PC-3 (cell line): ENCODE measurements around the gene MAP7D3. TPM values are rescaled to one million over a fixed set of nuclear protein-coding genes. Genes with fewer than 3 reads are reported as not detected.

Experiments
- ATAC-seq: fragments of 200-7000 bp; cut with Tn5 transposase; 2 replicates; pipeline ENCODE4 v1.9.1; 2020; ENCODE audit warnings: mild to moderate bottlenecking, moderate library complexity
- BruUV-seq: library from RNA; stranded (reverse); fragments of 400-500 nt; replicated peaks from 2 replicates; lab custom pipeline; 2021; lab: Mats Ljungman, UMichigan
- CTCF ChIA-PET: fragments of 300-600 bp; sonication (Branson Sonifier 250); formaldehyde crosslinking; loops from one replicate; lab custom pipeline; 2022; ENCODE audit warnings: antibody characterized with exemption; lab: Charles Lee
- POLR2A ChIA-PET: fragments of 300-600 bp; sonication (Branson Sonifier 250); formaldehyde crosslinking; loops from one replicate; lab custom pipeline; 2022; ENCODE audit warnings: antibody characterized with exemption; ENCODE audit not compliant: unreplicated experiment; lab: Charles Lee
- DNase-seq: peaks from one replicate; pipeline ENCODE4 v3.0.0-alpha.2; 2015
- H2AFZ ChIP-seq: fragments of 300-600 bp; sonication (generic); 2 replicates; pipeline ENCODE4 v1.6.0; 2016; ENCODE audit warnings: antibody characterized with exemption, low read length
- H3F3A ChIP-seq: fragments of 300-600 bp; sonication (generic); one replicate; pipeline ENCODE4 v1.6.0; 2017; ENCODE audit warnings: antibody characterized with exemption, low read length, control low read depth, mild to moderate bottlenecking; ENCODE audit not compliant: unreplicated experiment
- H3K27ac ChIP-seq: fragments of 300-600 bp; sonication (generic); 2 replicates; pipeline ENCODE4 v1.5.1; 2016; ENCODE audit warnings: mild to moderate bottlenecking, low read length
- H3K27me3 ChIP-seq: fragments of 300-600 bp; sonication (generic); 2 replicates; pipeline ENCODE4 v1.6.1; 2016; ENCODE audit warnings: low read length, mixed read lengths
- H3K36me3 ChIP-seq: fragments of 300-600 bp; sonication (generic); 2 replicates; pipeline ENCODE4 v1.6.1; 2016; ENCODE audit warnings: low read depth, mixed run types, low read length, mixed read lengths
- H3K4me1 ChIP-seq: fragments of 300-600 bp; sonication (generic); 2 replicates; pipeline ENCODE4 v1.5.1; 2016; ENCODE audit warnings: low read length; ENCODE audit not compliant: insufficient read depth
- H3K4me2 ChIP-seq: fragments of 300-600 bp; sonication (generic); 2 replicates; pipeline ENCODE4 v1.6.0; 2016; ENCODE audit warnings: low read length
- H3K4me3 ChIP-seq: fragments of 300-600 bp; sonication (generic); 2 replicates; pipeline ENCODE4 v1.5.1; 2016; ENCODE audit warnings: mild to moderate bottlenecking, low read length, mixed read lengths
- H3K79me2 ChIP-seq: fragments of 300-600 bp; sonication (generic); 2 replicates; pipeline ENCODE4 v1.6.1; 2017; ENCODE audit warnings: low read length, mixed read lengths
- H3K9ac ChIP-seq: fragments of 300-600 bp; sonication (generic); 2 replicates; pipeline ENCODE4 v1.6.0; 2016; ENCODE audit warnings: mild to moderate bottlenecking, low read length
- H3K9me2 ChIP-seq: fragments of 300-600 bp; sonication (generic); replicated peaks from 2 replicates; pipeline ENCODE4 v1.6.1; 2016; ENCODE audit warnings: mixed run types, low read length, mixed read lengths
- H3K9me3 ChIP-seq: fragments of 300-600 bp; sonication (generic); 2 replicates; pipeline ENCODE4 v1.6.1; 2016; ENCODE audit warnings: low read length, mixed read lengths
- H4K20me1 ChIP-seq: fragments of 300-600 bp; sonication (generic); 2 replicates; pipeline ENCODE4 v1.6.1; 2016; ENCODE audit warnings: low read length, mixed read lengths
- EZH2 ChIP-seq: fragments of 300-600 bp; sonication (generic); IDR thresholded peaks from one replicate; pipeline ENCODE4 v1.6.1; 2017; ENCODE audit warnings: antibody characterized with exemption, mild to moderate bottlenecking, low read length; ENCODE audit not compliant: unreplicated experiment
- EZH2phosphoT487 ChIP-seq: fragments of 300-600 bp; sonication (generic); IDR thresholded peaks from 2 replicates; pipeline ENCODE4 v1.6.1; 2018; ENCODE audit warnings: mild to moderate bottlenecking, antibody characterized with exemption, low read length, borderline replicate concordance
- intact Hi-C: fragments of 100-400 bp; cut with micrococcal nuclease; formaldehyde crosslinking; loops from 2 replicates; pipeline ENCODE4 v1.9.0; 2023
- total RNA-seq: library from RNA; depleted of rRNA; stranded (reverse); fragments of >200 nt; gene quantifications from 2 replicates; pipeline ENCODE4 v1.2.3, GENCODE V29; 2014
- TF ChIP-seq, protein P1 (sequence below): fragments of 300-600 bp; sonication (generic); conservative IDR thresholded peaks from 2 replicates; pipeline ENCODE4 v1.5.1; 2017; ENCODE audit warnings: antibody characterized with exemption, low read depth, mild to moderate bottlenecking, low read length

The MAP7D3 gene
- total RNA-seq, 1 experiment from 2014 or later, result 0.40 TPM

DNA sequence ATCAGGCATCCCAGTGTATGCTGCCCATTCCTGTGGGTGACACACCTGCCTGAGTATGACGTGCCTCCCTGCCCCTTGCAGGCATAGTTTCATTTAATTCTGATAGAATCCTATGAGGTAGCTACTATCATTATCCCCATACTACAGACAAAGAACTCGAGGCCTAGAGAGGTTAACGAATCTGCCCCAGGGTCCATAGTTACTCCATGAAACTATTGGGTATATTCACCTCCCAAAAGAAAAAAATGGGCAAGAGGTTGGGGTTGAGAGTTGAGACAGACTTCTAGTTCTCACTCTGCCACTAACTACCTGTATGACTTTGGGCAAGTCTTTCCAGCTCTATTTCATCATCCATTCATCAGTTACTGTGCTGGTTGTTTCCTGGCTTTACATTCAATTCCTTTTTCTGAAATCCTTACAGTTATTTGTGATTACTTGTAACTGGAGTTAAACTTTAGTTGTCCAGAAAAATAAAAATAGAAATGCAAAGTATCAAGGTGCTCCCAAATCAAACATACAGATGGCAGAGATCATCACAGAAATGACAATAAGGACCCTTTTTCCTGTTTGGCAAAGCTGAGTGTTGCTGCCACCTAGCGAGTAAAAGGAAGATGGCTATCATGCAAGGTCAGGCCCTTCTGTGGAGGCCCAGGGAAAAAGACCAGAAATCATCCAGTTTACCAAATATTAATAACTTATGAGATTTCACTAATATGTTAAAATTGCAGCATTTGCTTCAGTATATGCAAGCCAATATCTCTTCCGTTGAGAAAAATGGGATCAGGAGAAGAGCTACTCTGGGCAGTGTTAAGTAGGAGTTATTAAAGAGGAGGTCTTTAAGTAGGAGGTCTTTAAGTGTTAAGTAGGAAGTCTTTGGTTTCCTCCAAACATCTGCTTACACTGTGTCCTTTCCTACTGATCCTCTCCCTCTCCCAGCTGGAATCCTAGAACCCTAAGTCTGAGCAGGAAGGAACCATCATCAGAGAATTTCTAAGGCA lies 17.1 kb upstream of the MAP7D3 start:
- no peaks in the 10 kb centered on the region for H3K9me2 ChIP-seq
- H3K36me3 ChIP-seq, result no peaks in the 10 kb centered on the region
- H2AFZ ChIP-seq, result no peak overlapping the region
- ChIA-PET CTCF (interaction anchor here (0.6 to 1.1 kb wide), 2 partner anchors 49 to 240 kb away, joined by 3 read pairs; no protein-coding TSS in a partner anchor), POLR2A (interaction anchor here (0.7 kb wide), 1 partner anchor 229 kb away, joined by 3 read pairs; the partner anchor contains the start of gene HTATSF1)
- no peaks in the 10 kb centered on the region for H3K9me3 ChIP-seq
- H3F3A ChIP-seq, result no peaks in the 10 kb centered on the region
- intact Hi-C loops, result loop anchor here (1.0 to 10.0 kb wide), 5 partner anchors 56 to 426 kb away; no protein-coding TSS in a partner anchor
- H4K20me1 ChIP-seq, result no peaks in the 10 kb centered on the region
- H3K9ac ChIP-seq, result no peak overlapping the region
- BruUV-seq, result no TSS peak
- DNase-seq (peak; percentile 67), ATAC-seq (peak; percentile 71)
- no peaks in the 10 kb centered on the region for H3K4me1 ChIP-seq
- H3K27ac ChIP-seq, result no peak overlapping the region
- no peaks in the 10 kb centered on the region for H3K79me2 ChIP-seq
- H3K27me3 ChIP-seq, result no peaks in the 10 kb centered on the region
- TF ChIP-seq EZH2phosphoT487, result no peak
- no peak for TF ChIP-seq EZH2
- TF ChIP-seq, protein P1, sequence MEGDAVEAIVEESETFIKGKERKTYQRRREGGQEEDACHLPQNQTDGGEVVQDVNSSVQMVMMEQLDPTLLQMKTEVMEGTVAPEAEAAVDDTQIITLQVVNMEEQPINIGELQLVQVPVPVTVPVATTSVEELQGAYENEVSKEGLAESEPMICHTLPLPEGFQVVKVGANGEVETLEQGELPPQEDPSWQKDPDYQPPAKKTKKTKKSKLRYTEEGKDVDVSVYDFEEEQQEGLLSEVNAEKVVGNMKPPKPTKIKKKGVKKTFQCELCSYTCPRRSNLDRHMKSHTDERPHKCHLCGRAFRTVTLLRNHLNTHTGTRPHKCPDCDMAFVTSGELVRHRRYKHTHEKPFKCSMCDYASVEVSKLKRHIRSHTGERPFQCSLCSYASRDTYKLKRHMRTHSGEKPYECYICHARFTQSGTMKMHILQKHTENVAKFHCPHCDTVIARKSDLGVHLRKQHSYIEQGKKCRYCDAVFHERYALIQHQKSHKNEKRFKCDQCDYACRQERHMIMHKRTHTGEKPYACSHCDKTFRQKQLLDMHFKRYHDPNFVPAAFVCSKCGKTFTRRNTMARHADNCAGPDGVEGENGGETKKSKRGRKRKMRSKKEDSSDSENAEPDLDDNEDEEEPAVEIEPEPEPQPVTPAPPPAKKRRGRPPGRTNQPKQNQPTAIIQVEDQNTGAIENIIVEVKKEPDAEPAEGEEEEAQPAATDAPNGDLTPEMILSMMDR, result peak; percentile 87
- no peak overlapping the region for H3K4me2 ChIP-seq
- H3K4me3 ChIP-seq, result no peak overlapping the region

DNA sequence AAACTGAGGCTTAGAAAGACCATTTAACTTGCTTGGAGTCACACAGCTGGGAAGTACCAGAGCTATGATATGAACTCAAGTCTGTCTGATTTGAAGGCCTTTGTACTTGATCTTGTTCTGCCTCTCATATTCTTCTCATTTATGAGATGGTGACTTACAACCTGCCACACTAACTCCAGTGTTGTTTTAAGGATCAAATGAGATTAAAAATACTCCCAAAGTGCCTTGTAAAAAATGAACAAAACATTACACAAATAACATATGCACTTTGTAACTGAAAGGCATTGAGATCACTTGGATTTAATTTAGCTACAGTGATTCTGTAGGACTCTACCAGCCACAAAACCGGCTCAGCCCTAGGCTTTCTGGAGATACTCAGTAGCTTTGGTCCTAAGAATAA lies 15.6 kb upstream of the MAP7D3 start:
- H4K20me1 ChIP-seq, result no peaks in the 10 kb centered on the region
- no peak overlapping the region for H3K4me2 ChIP-seq
- no peak overlapping the region for H3K27ac ChIP-seq
- ChIA-PET POLR2A (no interaction called here), CTCF (interaction anchor here (1.2 kb wide), 1 partner anchor 239 kb away, joined by 9 read pairs; no protein-coding TSS in a partner anchor)
- no peak for DNase-seq
- no peak overlapping the region for H2AFZ ChIP-seq
- no peaks in the 10 kb centered on the region for H3F3A ChIP-seq
- no peaks in the 10 kb centered on the region for H3K9me2 ChIP-seq
- no peaks in the 10 kb centered on the region for H3K36me3 ChIP-seq
- H3K4me1 ChIP-seq, result peaks cover 6% of the 10 kb centered on the region
- no peaks in the 10 kb centered on the region for H3K27me3 ChIP-seq
- no peak for TF ChIP-seq EZH2phosphoT487
- no peak overlapping the region for H3K4me3 ChIP-seq
- no peaks in the 10 kb centered on the region for H3K79me2 ChIP-seq
- no peak for ATAC-seq
- H3K9ac ChIP-seq, result no peak overlapping the region
- no peaks in the 10 kb centered on the region for H3K9me3 ChIP-seq
- BruUV-seq, result no TSS peak
- intact Hi-C loops, result loop anchor here (5.0 to 10.0 kb wide), 2 partner anchors 55 to 428 kb away; no protein-coding TSS in a partner anchor

DNA sequence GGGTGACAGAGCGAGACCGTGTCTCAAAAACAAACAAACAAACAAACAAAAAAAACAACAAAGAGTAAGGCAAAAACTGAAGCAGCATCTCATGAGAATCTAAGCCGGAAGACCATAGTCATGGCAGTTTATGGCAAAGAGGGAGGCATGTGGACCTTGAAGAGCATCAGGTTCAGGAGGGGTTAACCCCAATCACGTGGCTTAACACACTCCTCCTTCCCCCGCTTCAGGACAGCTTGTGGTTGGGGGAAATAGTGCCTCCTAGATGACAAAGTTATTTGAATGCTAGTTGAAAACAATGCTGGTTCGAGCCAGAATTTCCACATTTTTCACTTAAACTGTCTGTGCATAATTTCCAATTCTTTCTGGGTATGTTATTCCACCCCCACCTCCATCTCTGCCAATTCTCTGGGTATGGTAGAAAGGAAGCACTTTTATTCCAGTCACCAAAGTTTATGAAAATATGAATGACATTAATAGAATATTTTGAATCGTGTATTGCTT lies 11.7 kb upstream of the MAP7D3 start:
- Histone ChIP-seq H3K79me2 (no peaks in the 10 kb centered on the region), H3K9me3 (no peaks in the 10 kb centered on the region), H3K4me1 (peaks cover 32% of the 10 kb centered on the region), H3K27me3 (no peaks in the 10 kb centered on the region), H3K4me2 (no peak overlapping the region), H3F3A (no peaks in the 10 kb centered on the region), H4K20me1 (no peaks in the 10 kb centered on the region), H2AFZ (no peak overlapping the region), H3K9ac (no peak overlapping the region), H3K36me3 (no peaks in the 10 kb centered on the region), H3K27ac (no peak overlapping the region), H3K9me2 (no peaks in the 10 kb centered on the region), H3K4me3 (no peak overlapping the region)
- TF ChIP-seq EZH2 (no peak), EZH2phosphoT487 (no peak)
- TF ChIP-seq, protein P1, result no peak
- no peak for ATAC-seq
- ChIA-PET POLR2A (no interaction called here), CTCF (no interaction called here)
- BruUV-seq, result no TSS peak
- DNase-seq, result no peak
- intact Hi-C loops, result loop anchor here (10.0 kb wide), 1 partner anchor 432 kb away; no protein-coding TSS in a partner anchor
